HepG2 (cell line): ENCODE results near the gene EPN2. TPM values are rescaled to one million over a fixed set of nuclear protein-coding genes. Genes with fewer than 3 reads are reported as not detected.

Experiments used
- ATF6 ChIP-seq: sonication (generic); formaldehyde crosslinking; conservative IDR thresholded peaks from 2 replicates; pipeline ENCODE4 v1.4.0; 2020; ENCODE audit warnings: missing genetic modification reagents
- ATF7 ChIP-seq, 2 experiments: fragments of 450-650 bp in 1 of 2; sonication (generic) in 1 of 2; formaldehyde crosslinking in 1 of 2; IDR thresholded peaks; 2 replicates each; pipeline versions ENCODE4 v1.4.0 to v1.6.1; 2016 to 2020; ENCODE audit warnings: antibody characterized with exemption in 1 of 2, mild to moderate bottlenecking in 1 of 2, missing genetic modification reagents in 1 of 2
- CSRNP2 ChIP-seq: sonication (generic); formaldehyde crosslinking; conservative IDR thresholded peaks from 2 replicates; pipeline ENCODE4 v1.8.0; 2022; ENCODE audit warnings: low read depth, missing genetic modification reagents
- DR1 ChIP-seq: sonication (generic); formaldehyde crosslinking; IDR thresholded peaks from 2 replicates; pipeline ENCODE4 v1.8.0; 2021; ENCODE audit warnings: mild to moderate bottlenecking, missing genetic modification reagents, inconsistent platforms
- HHEX ChIP-seq: IDR thresholded peaks from 2 replicates; pipeline ENCODE4 v1.6.1; 2016; ENCODE audit warnings: control low read depth
- HOMEZ ChIP-seq: IDR thresholded peaks from 2 replicates; pipeline ENCODE4 v1.6.1; 2016; ENCODE audit warnings: low read depth
- KAT8 ChIP-seq: IDR thresholded peaks from 2 replicates; pipeline ENCODE4 v1.6.1; 2016; ENCODE audit warnings: missing genetic modification reagents, missing compliant biosample characterization
- MIXL1 ChIP-seq: IDR thresholded peaks from 2 replicates; pipeline ENCODE4 v1.6.1; 2016
- MXD1 ChIP-seq: sonication (generic); formaldehyde crosslinking; IDR thresholded peaks from 2 replicates; pipeline ENCODE4 v1.4.0; 2020; ENCODE audit warnings: mild to moderate bottlenecking, missing genetic modification reagents
- NR3C1 ChIP-seq: sonication (generic); formaldehyde crosslinking; IDR thresholded peaks from 2 replicates; pipeline ENCODE4 v1.4.0; 2020; ENCODE audit warnings: missing genetic modification reagents
- RXRA ChIP-seq: sonication (generic); formaldehyde crosslinking; IDR thresholded peaks from 2 replicates; pipeline ENCODE4 v1.5.1; 2020; ENCODE audit warnings: missing genetic modification reagents
- SRSF9 ChIP-seq: fragments of 200-400 bp; formaldehyde crosslinking; IDR thresholded peaks from 2 replicates; pipeline ENCODE4 v1.6.1; 2018; ENCODE audit warnings: borderline replicate concordance, mild to moderate bottlenecking, low read depth, low read length; ENCODE audit not compliant: insufficient read depth, poor library complexity, severe bottlenecking
- TBX2 ChIP-seq: sonication (generic); formaldehyde crosslinking; IDR thresholded peaks from 2 replicates; pipeline ENCODE4 v1.5.0; 2020; ENCODE audit warnings: missing genetic modification reagents, mild to moderate bottlenecking, borderline replicate concordance
- WIZ ChIP-seq: sonication (generic); formaldehyde crosslinking; IDR thresholded peaks from 2 replicates; pipeline ENCODE4 v1.5.1; 2020; ENCODE audit warnings: mild to moderate bottlenecking, missing genetic modification reagents
- ZFP90 ChIP-seq: sonication (generic); formaldehyde crosslinking; IDR thresholded peaks from 2 replicates; pipeline ENCODE4 v1.8.0; 2022; ENCODE audit warnings: missing genetic modification reagents, mild to moderate bottlenecking, inconsistent platforms, borderline replicate concordance
- ZNF616 ChIP-seq: sonication (generic); formaldehyde crosslinking; IDR thresholded peaks from 2 replicates; pipeline ENCODE4 v1.5.0; 2020; ENCODE audit warnings: low read depth, mild to moderate bottlenecking, missing genetic modification reagents
- ZNF761 ChIP-seq: sonication (generic); formaldehyde crosslinking; conservative IDR thresholded peaks from 2 replicates; pipeline ENCODE4 v1.4.0; 2020; ENCODE audit warnings: mild to moderate bottlenecking, missing genetic modification reagents
- polyA plus RNA-seq, 8 experiments: library from polyadenylated mRNA; depleted of rRNA in 3 of 8; stranded (reverse) in 7 of 8; unstranded in 1 of 8; fragments of >200 nt; fragmentation: Illumina TruSeq in 4 of 8; extraction: Trizol in 4 of 8; gene quantifications; 2 replicates each; pipeline versions ENCODE4 v1.2.1 to v1.2.3, GENCODE V29; 2011 to 2016; ENCODE audit warnings: low read depth in 4 of 8, missing spikeins in 1 of 8, mixed read lengths in 1 of 8; ENCODE audit not compliant: insufficient read depth in 1 of 8
- total RNA-seq, 5 experiments: library from RNA; depleted of rRNA; stranded (reverse); fragments of >200 nt; fragmentation: Illumina TruSeq; extraction: Trizol; gene quantifications; 2 replicates each; pipeline ENCODE4 v1.2.3, GENCODE V29; 2016; ENCODE audit warnings: low read depth in 1 of 5
- TF ChIP-seq, protein P1 (sequence below): sonication (generic); formaldehyde crosslinking; IDR thresholded peaks from 2 replicates; pipeline ENCODE4 v1.4.0; 2020; ENCODE audit warnings: mild to moderate bottlenecking, missing genetic modification reagents, borderline replicate concordance

Gene EPN2
- total and polyA plus RNA-seq, 2 of the 13 experiments (the other 11 are each of a cell fraction or from before 2014, with no cell fraction given) = 7.8 to 19.2 TPM

DNA sequence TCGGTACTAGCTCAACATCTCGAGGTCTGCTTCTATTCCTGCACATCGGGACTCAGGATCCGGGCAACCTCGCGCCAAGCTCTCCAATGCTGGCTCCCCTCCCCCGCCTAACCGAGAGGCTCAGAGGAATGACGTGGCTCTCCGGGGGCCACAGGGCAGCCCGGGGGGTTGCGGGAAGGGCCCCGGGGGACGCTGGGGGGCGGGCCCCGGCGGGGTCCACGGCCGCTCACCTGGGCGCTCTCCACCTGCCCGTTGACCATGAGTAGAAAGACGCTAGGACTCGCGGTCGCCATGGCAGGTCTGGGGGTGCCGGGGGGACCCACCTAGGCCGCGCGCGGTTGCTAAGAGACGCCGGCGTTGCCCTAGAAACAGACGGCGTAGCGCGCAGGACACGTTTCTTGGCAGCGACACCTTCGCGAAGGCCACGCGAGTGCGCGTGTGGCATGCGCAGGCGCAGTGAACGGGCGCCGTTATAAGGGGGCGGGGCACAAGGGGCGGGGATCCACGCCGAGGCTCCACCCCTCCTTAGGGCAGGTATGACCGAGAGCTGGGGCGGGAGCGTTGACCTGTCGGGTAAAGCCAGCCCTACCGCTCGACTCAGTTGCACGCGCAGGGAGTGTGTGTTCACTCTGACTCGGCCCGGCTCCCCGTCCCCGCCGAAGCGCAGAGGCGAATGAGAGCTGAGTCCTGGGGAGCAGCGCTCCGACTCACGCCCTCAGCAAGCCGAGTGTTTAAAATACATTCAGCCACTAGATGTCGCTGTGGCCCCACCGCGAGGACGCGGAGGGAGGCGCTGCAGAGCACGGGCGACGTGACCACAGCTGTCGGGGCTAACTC lies 125.3 kb downstream of the EPN2 start, which contains the start of gene B9D1 (continued):
- no peak; the same call in 1 of the 2 replicates for TF ChIP-seq ZNF616 (CRISPR knock-in tag)
- TF ChIP-seq KAT8 (CRISPR knock-in tag) = peak; percentile 75
- TF ChIP-seq SRSF9 = no peak
- no peak; the same call in 1 of the 2 replicates for TF ChIP-seq ZFP90 (CRISPR knock-in tag)
- TF ChIP-seq, protein P1, sequence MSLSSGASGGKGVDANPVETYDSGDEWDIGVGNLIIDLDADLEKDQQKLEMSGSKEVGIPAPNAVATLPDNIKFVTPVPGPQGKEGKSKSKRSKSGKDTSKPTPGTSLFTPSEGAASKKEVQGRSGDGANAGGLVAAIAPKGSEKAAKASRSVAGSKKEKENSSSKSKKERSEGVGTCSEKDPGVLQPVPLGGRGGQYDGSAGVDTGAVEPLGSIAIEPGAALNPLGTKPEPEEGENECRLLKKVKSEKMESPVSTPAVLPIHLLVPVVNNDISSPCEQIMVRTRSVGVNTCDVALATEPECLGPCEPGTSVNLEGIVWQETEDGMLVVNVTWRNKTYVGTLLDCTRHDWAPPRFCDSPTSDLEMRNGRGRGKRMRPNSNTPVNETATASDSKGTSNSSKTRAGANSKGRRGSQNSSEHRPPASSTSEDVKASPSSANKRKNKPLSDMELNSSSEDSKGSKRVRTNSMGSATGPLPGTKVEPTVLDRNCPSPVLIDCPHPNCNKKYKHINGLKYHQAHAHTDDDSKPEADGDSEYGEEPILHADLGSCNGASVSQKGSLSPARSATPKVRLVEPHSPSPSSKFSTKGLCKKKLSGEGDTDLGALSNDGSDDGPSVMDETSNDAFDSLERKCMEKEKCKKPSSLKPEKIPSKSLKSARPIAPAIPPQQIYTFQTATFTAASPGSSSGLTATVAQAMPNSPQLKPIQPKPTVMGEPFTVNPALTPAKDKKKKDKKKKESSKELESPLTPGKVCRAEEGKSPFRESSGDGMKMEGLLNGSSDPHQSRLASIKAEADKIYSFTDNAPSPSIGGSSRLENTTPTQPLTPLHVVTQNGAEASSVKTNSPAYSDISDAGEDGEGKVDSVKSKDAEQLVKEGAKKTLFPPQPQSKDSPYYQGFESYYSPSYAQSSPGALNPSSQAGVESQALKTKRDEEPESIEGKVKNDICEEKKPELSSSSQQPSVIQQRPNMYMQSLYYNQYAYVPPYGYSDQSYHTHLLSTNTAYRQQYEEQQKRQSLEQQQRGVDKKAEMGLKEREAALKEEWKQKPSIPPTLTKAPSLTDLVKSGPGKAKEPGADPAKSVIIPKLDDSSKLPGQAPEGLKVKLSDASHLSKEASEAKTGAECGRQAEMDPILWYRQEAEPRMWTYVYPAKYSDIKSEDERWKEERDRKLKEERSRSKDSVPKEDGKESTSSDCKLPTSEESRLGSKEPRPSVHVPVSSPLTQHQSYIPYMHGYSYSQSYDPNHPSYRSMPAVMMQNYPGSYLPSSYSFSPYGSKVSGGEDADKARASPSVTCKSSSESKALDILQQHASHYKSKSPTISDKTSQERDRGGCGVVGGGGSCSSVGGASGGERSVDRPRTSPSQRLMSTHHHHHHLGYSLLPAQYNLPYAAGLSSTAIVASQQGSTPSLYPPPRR (CRISPR knock-in tag) = peak; percentile 23; the same call in 1 of the 2 replicates
- TF ChIP-seq ZNF761 (CRISPR knock-in tag) = 0 out of 2 replicates have a peak, but pooled peaks have one; percentile 41
- TF ChIP-seq ATF7 (IDR thresholded peaks at IDR 0.05) = no peak
- TF ChIP-seq ATF7 (CRISPR knock-in tag; IDR thresholded peaks at IDR 0.05) = no peak
- peak; percentile 42; the same call in 1 of the 2 replicates for TF ChIP-seq MXD1 (CRISPR knock-in tag)
- TF ChIP-seq MIXL1 (CRISPR knock-in tag) = peak; percentile 52; the same call in 1 of the 2 replicates
- TF ChIP-seq WIZ (CRISPR knock-in tag) = no peak
- TF ChIP-seq ATF6 (CRISPR knock-in tag) = no peak
- TF ChIP-seq HOMEZ (CRISPR knock-in tag) = no peak
- peak; percentile 68; the same call in 1 of the 2 replicates for TF ChIP-seq DR1 (CRISPR knock-in tag)
- TF ChIP-seq HHEX (CRISPR knock-in tag) = no peak
- TF ChIP-seq CSRNP2 = no peak
- TF ChIP-seq NR3C1 = no peak
- peak; percentile 77; the same call in 1 of the 2 replicates for TF ChIP-seq RXRA (CRISPR knock-in tag)
- peak; percentile 76 for TF ChIP-seq TBX2 (CRISPR knock-in tag)
